K562 (cell line): Measurements from ENCODE around the gene BCAN. TPM values are rescaled to one million over a fixed set of nuclear protein-coding genes. Genes with fewer than 3 reads are reported as not detected.

Source experiments
- BCOR ChIP-seq: fragments of 450-650 bp; IDR thresholded peaks from 2 replicates; pipeline ENCODE4 v1.6.1; 2016
- GABPB1 ChIP-seq: sonication (generic); formaldehyde crosslinking; IDR thresholded peaks from 2 replicates; pipeline ENCODE4 v1.8.0; 2022; ENCODE audit warnings: mild to moderate bottlenecking, missing genetic modification reagents
- MGA ChIP-seq: fragments of 450-650 bp; IDR thresholded peaks from 2 replicates; pipeline ENCODE4 v1.6.1; 2016; ENCODE audit warnings: mild to moderate bottlenecking, moderate library complexity
- NFIX ChIP-seq: fragments of 250-450 bp; sonication (Bioruptor Pico); IDR thresholded peaks from 2 replicates; pipeline ENCODE4 v1.4.0; 2020; ENCODE audit warnings: low read depth, mild to moderate bottlenecking, moderate library complexity
- NFXL1 ChIP-seq: fragments of 450-650 bp; formaldehyde crosslinking; IDR thresholded peaks from 2 replicates; pipeline ENCODE4 v1.4.0; 2021; ENCODE audit warnings: mild to moderate bottlenecking
- POLR2A ChIP-seq: fragments of 450-650 bp; conservative IDR thresholded peaks from 2 replicates; pipeline ENCODE4 v1.6.1; 2016
- POLR2AphosphoS2 ChIP-seq: IDR thresholded peaks from 2 replicates; pipeline ENCODE4 v1.6.1; 2012; ENCODE audit warnings: low read length, improper control_type of control experiment
- POLR2G ChIP-seq: fragments of 200-400 bp; formaldehyde crosslinking; IDR thresholded peaks from 2 replicates; pipeline ENCODE4 v1.6.1; 2017; ENCODE audit warnings: low read depth, mild to moderate bottlenecking, antibody characterized with exemption, low read length, moderate library complexity
- RBFOX2 ChIP-seq: fragments of 200-400 bp; formaldehyde crosslinking; IDR thresholded peaks from 2 replicates; pipeline ENCODE4 v1.6.1; 2017; ENCODE audit warnings: low read depth, mild to moderate bottlenecking, low read length, moderate library complexity
- SMC3 ChIP-seq: conservative IDR thresholded peaks from 2 replicates; pipeline ENCODE4 v1.6.1; 2011; ENCODE audit warnings: low read depth, low read length, improper control_type of control experiment; ENCODE audit not compliant: insufficient read depth
- SRSF7 ChIP-seq: fragments of 200-400 bp; formaldehyde crosslinking; optimal IDR thresholded peaks from 2 replicates; pipeline ENCODE3; 2017; ENCODE audit warnings: mild to moderate bottlenecking, low read depth, low read length
- WHSC1 ChIP-seq: IDR thresholded peaks from one replicate; pipeline ENCODE4 v1.6.1; 2012; ENCODE audit warnings: low read length, control low read depth, inconsistent platforms
- ZBTB7A ChIP-seq: IDR thresholded peaks from 2 replicates; pipeline ENCODE4 v1.6.1; 2011; ENCODE audit warnings: low read depth, mild to moderate bottlenecking, low read length, moderate library complexity, borderline replicate concordance; ENCODE audit not compliant: control insufficient read depth
- ZNF124 ChIP-seq: sonication (generic); formaldehyde crosslinking; IDR thresholded peaks from 2 replicates; pipeline ENCODE4 v1.8.1; 2022; ENCODE audit warnings: missing genetic modification reagents
- ZSCAN32 ChIP-seq: fragments of 450-650 bp; formaldehyde crosslinking; IDR thresholded peaks from 2 replicates; pipeline ENCODE4 v1.4.0; 2020; ENCODE audit warnings: mild to moderate bottlenecking, moderate library complexity
- polyA plus RNA-seq, 8 experiments: library from polyadenylated mRNA; depleted of rRNA in 4 of 8; stranded (reverse) in 5 of 8; unstranded in 3 of 8; fragments of >200 nt; fragmentation: Nextera tagmentation in 2 of 8; fragmentation: Illumina TruSeq in 1 of 8; extraction: Ambion mirVana in 2 of 8; extraction: Trizol in 1 of 8; gene quantifications; 2 replicates each; pipeline versions ENCODE4 v1.2.1 to v1.2.3, GENCODE V29; 2011 to 2014; ENCODE audit warnings: inconsistent platforms in 1 of 8, missing spikeins in 1 of 8
- total RNA-seq, 7 experiments: library from RNA; depleted of rRNA in 6 of 7; stranded (reverse); fragments of >200 nt in 6 of 7; fragmentation: Illumina TruSeq in 2 of 7; extraction: Trizol in 2 of 7; gene quantifications; 2 replicates each; pipeline versions ENCODE4 v1.2.1 to v1.2.3, GENCODE V29; 2011 to 2021; ENCODE audit warnings: low replicate concordance in 1 of 7
- TF ChIP-seq, protein P1 (sequence below): fragments of 250-450 bp; sonication (Bioruptor Pico); IDR thresholded peaks from 2 replicates; pipeline ENCODE4 v1.8.0; 2022; ENCODE audit warnings: moderate library complexity, mild to moderate bottlenecking, inconsistent platforms

Gene BCAN
- total and polyA plus RNA-seq, 9 of the 15 experiments (the other 6 are each of a cell fraction or from before 2014, with no cell fraction given): 0.04 to 0.33 (median 0.14) TPM; not detected in 5

DNA sequence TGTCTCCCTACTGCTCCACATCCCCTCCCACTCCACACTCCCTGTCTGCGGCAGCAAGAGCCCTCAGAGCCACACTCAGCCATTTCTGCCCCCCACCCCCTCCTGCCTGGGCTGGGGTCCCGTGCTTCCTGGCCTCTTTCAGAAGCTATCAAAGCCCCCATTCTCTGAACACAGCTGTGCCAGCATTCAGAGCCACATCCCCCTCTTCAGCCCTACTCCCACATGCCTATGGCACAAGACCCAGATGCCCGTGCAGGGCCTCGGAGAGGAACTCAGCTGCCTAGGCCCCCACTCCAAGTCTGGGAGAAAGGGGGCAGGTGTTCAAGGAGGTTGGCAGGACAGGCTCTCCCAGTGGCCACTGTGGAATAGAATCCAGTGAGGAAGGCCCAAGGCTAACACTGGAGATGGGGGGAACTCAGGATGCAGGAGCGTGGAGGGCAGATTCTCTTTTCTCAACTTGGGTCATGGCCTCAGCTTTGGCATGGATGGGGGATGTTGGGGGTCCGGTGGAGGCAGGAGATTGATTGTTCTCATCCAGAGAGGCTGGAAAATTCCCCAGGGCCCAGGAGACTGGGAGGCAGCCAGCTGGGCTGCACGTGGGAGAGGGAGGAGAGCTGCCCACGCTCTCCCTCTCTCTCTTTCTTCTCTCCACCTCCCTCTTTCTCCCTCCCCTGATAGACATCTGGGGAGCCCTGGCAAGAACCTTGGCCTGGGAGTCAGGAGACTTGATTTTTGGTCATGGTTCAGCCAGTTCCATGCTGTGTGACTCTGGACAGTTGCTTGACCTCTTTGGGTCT, 3.5 kb upstream of the BCAN start (continued):
- TF ChIP-seq MGA: no peak
- TF ChIP-seq NFIX (CRISPR knock-in tag): no peak
- no peak for TF ChIP-seq WHSC1
- no peak for TF ChIP-seq SRSF7
- no peak for TF ChIP-seq GABPB1
- TF ChIP-seq NFXL1: no peak
- TF ChIP-seq POLR2AphosphoS2: peak; percentile 45; the same call in 1 of the 2 replicates
- TF ChIP-seq ZSCAN32 (CRISPR knock-in tag): no peak
- no peak for TF ChIP-seq ZBTB7A
- TF ChIP-seq RBFOX2: peak; percentile 38; the same call in 1 of the 2 replicates
- TF ChIP-seq POLR2G: peak; percentile 84
- TF ChIP-seq BCOR: no peak
- TF ChIP-seq, protein P1, sequence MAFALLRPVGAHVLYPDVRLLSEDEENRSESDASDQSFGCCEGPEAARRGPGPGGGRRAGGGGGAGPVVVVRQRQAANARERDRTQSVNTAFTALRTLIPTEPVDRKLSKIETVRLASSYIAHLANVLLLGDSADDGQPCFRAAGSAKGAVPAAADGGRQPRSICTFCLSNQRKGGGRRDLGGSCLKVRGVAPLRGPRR: no peak
- TF ChIP-seq POLR2A: peak; percentile 58
- TF ChIP-seq SMC3: no peak
- no peak for TF ChIP-seq ZNF124 (CRISPR knock-in tag)
